Measurements from ENCODE around the gene UTF1.

The UTF1 gene, protein sequence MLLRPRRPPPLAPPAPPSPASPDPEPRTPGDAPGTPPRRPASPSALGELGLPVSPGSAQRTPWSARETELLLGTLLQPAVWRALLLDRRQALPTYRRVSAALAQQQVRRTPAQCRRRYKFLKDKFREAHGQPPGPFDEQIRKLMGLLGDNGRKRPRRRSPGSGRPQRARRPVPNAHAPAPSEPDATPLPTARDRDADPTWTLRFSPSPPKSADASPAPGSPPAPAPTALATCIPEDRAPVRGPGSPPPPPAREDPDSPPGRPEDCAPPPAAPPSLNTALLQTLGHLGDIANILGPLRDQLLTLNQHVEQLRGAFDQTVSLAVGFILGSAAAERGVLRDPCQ

DNA sequence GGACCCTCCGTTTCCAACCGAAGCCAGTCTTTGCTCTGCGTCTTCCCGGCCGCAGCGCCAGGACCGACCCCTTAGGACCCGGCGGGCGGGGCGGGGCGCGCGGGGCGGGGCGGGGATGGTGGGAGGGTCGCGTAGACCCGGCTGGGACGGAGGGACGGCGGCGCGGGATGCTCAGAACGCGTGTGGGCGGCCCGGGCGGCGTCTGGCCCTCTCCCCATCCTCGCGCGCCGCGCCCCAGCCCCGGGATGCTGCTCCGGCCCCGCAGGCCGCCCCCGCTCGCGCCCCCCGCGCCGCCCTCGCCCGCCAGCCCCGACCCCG, at the start of gene UTF1:
UTF1 (plus strand) TSS at position 174 of the 318 bp plus-strand sequence; CDS start at position 246, 72 bp downstream.
- DNase-seq, result no peak

DNA sequence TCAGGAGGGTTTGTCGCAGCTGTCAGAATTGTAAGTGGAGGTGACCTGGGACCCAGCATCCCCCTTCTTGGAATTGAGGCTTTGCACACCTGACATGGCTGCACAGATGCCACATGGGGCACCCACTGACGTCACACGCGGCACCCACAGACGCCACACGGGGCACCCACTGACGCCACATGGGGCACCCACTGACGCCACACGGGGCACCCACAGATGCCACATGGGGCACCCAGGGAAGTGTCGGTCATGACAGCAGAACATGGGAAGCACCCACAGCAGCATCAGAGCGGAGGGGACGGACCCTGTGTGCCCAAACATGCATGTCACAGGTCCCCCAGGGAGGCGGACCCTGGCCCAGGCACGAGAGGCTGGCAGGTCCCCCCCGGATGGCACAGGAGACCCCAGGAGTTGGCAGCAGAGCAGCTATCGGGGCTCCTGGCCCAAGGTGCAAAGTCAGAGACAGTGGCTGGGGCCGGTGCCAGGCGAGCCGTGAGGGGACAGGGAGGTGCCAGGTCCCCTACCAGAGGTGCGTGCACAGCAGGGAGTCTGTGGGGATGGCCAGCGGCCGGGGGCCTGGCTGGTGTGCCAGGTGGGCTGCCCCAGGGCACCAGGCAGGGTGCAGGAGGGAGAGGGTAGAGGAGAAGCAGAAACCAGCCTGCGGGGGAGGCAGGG, 48.9 kb upstream of the UTF1 start:
- no peak for DNase-seq

DNA sequence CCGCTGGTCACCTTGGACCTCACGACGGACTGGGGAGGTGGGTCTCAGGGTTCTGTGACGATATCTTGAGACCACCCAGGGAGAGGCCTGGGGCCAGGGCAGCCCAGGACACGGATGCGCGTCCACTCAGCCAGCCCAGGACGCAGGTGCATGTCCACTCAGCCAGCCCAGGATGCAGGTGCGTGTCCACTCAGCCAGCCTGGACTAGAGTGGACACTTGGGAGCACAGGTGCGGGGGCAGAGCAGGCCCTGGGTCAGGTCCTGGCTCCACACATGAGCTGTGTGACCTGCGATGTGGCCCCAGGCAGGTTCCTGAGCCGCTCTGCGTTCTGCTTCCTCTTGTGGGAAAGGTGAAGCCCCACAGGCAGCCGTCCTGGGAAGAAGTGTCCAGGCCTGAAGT, 47.8 kb upstream of the UTF1 start:
- no peak for DNase-seq

DNA sequence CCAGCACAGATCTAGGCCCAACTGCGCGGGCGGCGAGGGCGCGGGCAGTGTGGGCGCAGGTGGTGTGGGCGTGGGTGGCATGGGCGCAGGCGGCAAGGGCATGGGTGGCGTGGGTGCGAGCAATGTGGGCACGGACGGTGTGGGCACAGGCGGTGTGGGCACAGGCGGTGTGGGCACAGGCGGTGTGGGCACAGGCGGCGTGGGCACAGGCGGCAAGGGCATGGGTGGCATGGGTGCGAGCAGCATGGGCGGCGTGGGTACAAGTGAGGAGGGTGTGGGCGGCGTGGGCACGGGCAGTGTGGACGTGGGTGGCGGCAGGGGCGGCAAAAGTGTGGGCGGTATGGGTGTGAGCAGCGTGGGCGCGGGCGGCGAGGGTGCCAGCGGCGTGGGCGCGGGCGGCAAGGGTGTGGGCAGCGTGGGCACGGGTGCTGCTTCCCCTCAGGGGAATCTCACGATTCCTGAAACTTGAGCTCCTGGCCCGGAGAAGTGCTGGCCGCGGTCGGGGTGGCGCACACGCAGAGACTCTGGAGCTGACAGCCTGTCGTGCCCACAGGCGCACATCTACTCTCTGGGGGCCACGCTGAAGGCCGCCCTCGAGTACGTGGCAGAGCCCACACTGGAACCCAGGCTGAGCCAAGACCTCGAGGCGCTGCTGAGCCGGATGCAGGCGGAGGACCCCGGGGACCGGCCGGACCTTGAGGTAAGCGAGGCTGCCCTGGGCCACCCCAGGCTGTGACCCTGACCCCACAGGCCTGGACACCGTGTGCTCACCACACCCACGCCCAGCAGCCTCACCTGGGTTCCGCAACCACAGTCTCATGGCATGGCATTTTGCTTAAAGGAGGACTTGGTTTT, 47.0 kb upstream of the UTF1 start:
- DNase-seq, result no peak

DNA sequence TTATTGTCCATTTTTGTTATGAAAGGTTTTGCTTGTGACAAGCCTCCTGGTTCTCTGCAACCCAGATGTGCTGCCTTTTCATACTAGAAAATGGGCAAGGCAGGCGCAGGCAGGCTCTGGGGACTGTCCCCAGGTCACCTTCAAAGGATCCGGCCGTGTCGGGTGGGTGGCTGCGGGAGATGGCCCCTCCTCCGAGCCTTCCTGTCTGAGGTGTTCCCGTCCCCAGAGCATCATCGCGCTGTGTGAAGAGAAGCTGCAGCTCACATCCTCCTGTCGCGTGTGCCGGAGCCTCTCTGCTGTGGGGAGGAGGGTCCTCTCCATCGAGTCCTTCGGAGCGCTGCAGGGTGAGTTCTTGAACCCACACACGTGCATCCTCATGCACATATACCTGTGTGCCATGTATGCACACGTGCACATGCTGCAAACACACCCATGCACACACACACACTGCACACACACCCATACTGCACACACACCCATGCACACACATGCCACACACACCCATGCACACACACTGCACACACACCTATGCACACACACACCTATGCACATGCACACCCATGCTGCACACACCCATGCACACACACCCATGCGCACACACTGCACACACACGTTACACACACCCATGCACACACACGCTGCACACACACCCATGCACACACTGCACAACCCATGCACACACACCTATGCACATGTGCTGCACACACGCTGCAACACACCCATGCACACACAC, 46.2 kb upstream of the UTF1 start:
- no peak for DNase-seq

DNA sequence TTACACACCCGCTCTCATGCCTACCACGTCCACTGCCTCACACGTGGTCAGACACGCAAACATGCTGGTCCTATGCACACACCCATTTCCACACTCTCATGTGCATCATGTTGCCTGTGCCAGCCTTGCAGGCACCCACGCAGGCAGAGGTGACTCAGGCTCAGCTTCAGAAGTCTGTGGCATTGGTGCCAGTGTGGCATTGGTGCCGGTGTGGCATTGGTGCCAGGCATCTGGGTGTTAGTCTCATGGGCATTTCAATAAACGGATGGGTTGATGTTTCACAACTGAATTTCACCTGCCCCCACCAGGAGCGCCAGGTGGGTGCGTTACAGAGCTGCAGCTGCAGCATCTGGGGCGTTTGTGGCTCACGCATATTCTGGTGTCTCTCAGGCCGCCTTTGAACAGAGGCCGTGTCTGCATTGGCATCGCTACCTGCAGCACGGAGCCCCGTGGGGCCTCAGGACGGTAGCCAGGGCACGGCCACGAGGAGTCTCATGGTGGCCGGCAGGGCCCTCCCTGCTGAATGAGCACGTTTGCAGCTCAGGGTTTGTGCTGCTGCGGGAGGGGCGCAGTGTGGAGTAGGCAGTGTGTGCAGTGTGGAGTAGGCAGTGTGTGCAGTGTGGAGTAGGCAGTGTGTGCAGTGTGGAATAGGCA, 45.3 kb upstream of the UTF1 start:
- DNase-seq, result no peak

DNA sequence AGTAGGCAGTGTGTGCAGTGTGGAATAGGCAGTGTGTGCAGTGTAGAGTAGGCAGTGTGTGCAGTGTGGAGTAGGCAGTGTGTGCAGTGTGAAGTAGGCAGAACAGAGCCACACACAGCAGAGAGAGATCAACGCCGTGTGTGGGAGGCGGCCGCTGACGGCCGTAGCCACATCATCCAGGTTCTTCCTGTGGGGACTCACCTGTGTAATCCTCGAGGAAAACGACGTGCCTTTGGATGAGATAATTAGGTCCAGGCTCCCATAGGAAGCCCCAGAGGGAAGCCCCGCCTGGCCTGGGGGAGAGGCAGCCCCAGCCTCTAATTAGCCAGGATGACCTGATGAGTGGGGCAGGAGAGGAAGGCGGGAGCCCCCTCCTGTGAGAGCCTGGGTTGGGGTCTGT, 44.6 kb upstream of the UTF1 start:
- no peak for DNase-seq

DNA sequence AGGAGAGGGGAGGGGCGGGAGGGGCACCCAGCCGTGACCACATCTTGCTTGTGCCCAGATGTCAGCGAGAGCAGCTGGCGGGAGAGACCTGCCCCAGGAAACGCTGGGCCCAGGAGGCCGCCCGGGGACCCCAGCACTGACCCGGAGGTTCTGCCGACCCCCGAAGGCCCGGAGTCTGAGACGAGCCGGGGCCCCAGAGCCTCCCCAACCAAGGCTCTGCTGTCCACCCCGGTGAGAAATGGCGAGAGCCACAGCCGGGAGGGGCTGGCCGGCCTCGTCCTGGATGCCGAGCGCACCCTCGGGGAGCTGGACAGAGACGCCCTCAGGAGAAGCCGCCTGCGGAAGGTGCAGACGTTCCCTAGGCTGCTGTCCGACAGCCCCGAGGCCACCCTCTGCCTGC, 44.1 kb upstream of the UTF1 start:
- DNase-seq, result no peak

DNA sequence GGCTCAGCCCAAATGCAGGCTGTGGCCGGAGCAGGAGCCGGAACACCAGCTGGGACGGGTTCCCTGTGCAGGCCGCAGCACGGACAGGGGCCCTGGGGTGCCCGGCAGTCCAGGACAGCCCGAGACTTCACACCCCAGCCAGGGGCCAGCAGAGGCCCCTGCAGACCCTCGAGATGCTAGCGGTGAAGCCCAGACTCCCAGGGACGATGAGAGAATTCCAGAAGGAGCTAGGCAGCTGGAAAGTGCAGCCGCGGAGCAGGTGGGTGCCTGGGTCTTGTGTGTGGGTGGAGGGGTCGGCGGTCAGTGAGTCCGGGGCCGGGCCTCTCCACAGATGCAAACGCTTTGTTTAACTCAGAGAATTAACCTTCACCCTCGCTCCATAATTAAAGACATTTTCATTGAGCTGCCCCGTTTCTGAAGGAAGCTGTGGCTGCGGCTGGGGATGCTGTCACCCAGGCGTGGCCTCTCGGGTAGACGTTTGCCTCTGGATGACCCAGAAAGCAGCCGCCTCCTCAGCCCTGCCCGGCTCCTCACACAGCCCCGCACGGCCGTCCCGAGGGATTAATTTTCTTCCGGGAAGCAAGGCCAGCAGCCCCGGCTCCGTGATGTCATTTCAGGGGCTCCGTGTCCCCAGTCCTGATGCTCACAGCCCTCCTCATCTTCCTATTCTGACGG, 43.5 kb upstream of the UTF1 start:
- DNase-seq, result no peak

DNA sequence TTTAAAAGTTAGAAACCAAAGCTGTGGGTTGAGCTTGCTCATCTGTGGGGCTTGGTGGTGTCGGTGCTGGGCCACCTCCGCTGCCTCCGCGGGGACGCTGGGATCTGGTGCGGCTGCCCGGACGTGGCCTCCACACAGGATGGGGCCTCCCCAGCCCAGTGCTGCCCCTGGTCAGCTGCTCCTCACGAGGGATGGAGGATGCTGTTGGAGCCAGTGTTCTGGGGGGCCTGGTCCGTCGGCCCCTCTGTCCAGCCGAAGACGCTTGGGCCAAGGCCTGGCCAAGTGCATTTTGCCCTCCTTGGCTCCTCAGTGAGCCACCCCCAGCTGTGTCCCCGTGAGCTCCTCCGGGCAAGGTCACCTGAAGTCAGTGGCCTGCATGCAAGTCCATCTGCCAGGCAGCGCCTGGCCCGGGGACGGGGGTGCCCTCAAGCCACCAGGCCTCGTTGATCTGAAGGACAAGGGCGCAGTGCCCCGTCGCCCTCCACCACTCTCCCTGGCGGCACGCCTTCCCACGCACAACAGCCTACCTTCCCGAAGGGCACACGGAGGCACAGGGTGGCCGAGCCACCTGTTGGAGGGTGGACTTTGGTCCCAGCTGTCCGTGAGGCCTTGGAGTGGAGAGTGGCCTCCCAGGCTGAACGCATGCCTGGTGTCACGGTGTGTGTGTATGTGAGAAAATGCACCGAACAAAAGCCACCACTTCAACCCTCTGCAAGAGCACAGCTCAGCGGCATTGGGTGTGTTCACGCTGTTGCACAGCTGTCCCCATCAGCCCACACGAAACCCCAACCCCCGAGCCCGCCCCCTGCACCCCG, 42.7 kb upstream of the UTF1 start:
- DNase-seq, result no peak

DNA sequence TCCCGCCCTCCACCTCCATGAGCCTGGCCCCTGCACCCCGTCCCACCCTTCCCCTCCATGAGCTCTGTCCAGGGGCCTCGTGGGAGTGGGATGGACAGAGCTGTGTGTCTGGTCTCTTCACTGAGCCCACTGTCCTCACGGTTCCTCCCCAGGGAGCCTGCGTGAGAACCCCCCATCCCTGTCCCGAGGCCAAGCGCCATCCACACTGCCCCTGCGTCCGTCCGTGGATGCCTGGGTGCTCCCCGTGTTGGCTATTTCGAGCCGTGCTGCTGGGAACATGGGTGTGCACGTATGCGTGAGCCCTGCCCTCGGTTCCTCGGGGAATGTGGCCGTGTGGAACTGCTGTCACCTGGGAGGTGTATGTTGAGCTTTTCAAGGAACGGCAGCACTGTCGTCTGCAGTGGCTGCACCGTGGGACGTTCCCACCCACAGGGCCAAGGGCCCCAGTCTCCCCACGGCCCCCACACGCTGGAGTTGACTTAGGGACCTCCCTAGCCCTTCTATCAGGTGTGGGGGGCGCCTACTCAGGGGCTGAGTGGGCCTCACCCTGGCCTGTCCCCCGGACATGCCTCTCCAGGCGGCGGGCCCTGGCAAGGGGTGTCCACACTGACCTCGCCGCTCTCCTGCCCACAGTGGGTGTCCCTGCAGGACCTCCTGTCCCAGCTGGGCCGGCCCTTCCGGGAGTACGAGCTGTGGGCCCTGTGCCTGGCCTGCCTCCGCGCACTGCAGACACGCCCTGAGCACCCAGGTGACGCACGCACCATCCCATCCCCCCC, 41.9 kb upstream of the UTF1 start:
- no peak for DNase-seq

DNA sequence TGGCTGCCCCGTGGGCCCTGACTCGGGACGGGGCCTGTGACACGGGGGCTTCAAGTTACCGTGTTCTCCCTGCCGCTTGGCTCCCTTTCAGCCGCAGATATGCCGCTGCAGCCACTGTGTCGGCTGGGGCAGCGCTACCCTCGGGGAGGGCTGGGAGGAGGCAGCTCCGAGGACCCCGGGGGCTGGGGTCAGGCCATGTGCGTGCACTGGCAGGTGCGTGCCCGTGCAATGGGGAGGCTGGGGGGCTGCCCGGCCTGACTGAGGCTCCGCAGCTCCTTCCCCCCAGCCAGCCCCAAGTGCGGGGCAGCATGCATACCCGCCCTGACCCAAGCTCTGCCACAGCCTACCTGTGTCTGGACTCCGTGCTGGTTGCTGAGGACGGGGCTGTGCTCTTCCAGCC, 40.8 kb upstream of the UTF1 start:
- no peak for DNase-seq

DNA sequence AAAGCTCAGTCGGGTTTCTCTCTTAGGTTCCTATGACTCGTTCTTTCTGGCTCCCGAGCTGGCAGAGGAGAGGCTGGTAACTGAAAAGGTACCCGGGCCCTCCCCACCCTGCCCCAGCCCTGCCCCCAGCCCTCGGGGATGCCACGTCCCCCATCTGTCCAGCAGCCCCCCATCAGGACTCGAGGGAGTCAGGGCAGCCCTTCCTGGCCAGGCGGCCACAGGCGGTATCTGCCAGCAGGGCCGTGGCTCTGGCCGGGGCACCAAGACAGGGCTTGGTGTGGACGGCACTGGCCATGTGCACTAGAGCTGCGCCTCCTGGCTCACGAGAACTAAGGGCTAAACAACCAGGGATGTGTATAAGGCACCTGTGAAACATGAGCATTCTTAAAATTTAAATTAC, 40.3 kb upstream of the UTF1 start:
- no peak for DNase-seq

DNA sequence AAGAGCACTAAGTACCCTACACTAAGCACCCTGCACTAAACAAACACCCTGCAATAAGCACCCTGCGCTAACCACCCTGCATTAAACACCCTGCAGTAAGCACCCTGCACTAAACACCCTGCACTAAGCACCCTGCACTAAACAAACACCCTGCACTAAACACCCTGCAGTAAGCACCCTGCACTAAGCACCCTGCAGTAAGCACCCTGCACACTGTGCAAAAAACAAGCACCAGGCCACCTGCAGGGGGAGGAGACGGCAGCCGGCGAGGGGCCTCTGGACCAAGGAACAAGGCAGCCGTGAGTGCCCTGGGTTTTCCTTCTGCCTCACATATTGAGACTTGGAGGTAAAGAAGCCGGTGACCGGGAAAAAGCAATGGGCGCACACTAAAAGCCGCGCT, 39.8 kb upstream of the UTF1 start:
- DNase-seq, result no peak

DNA sequence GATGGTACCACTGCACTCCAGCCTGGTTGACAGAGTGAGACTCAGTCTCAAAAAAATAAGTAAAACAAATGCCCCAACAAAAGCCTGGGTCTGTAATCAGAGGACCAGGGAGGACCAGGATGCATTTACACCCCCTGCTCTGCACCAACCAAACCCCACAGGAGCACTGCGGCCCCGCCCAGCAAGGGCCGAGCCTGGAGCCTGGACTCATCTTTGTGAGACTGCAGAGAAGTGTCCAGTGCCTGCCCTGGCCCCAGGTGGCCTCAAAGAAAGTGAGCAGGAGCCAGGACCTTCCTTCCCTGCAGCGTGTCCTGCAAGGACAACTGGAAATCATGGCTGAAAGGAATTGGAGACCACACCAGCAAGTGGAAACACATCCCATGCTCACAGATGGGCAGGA, 38.4 kb upstream of the UTF1 start:
- no peak for DNase-seq

DNA sequence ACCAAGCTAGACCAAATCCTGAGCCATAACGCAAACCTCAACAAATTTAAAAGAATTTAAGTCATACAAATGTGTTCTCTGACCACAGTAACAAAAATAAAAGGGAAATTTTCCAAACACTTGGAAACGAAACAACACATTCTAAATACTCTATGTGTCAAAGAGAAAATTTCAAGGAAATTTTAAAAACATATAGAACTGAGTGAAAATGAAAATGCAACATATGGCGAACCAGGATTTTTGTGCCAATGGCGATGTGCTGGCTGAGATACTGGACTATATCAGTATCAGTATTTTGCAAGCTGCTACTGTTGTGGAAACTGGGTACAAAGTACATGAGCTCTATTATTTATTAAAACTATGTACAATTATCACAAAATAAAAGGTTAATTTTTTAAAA, 35.9 kb upstream of the UTF1 start:
- no peak for DNase-seq

DNA sequence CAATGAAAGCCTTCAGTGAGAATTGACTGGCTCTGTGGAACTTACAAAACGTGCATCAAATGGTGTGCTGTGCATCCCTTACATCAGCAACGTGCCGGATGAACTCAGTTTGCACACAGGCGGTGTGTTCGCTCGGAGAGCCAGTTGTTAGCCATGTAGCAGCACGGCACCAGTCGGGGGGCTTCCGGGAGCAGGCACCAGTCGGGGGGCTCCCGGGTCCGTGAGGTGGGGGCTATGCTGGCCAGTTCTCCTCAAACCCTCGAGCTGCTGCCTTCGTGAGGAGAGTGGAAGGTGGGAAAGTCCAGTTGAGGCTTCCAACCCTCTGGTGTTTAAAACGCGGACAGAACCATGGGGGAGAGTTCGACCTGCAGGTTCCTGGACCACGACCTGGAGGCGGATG, 34.9 kb upstream of the UTF1 start:
- DNase-seq, result no peak

DNA sequence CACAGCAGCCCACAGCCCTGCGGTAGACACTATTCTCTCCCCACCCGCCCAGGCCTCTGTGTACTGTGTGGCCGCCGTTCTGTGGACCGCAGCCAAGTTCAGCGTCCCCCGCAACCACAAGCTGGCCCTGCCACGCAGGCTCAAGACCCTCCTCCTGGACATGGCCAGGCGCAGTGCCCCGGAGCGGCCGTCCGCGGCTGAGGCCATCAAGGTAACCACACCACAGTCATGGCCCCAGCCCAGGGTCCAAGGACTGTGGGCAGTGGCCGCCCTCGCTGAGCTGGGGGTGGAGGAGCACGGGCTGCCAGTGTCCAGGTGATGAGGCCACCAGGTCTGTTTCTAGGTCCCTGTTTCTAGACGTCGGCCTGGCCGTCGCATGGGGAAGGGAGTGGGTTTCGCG, 34.4 kb upstream of the UTF1 start:
- DNase-seq, result no peak

DNA sequence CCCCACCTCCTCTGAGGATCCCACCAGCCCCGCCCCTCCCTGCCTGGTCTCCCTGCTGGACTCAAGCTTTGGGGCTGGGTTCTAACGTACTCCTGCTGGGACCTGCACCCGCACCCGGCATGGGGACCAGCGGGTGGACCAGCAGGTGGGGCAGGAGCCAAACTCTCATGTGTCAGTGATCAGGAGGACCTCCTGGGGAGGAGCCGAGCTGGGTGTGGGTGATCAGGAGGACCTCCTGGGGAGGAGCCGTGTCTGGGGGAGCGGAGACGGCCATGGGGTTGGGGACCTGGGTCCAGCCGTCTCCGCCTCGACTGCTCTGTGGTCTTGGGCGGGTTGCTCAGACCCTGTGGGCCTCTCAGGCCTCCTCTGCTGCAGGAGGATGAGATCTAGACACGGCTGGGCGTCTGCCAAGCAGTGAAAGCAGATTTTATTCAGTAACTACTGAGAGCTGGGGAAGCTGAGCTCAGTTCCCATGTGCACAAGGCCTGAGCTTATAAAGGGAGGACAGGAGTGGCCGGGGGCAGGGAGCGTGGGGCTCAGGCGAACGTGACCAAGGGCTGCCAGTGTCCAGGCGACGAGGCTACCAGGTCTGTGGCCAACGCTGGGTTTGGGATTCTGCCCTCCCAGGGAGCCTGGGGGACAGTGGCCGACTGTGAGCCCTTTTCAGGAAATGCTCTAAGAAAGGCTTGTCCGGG, 33.6 kb upstream of the UTF1 start:
- no peak for DNase-seq
